Natural killer cell (primary cell): ENCODE data around the gene RAD50. TPM values are rescaled to one million over a fixed set of nuclear protein-coding genes. Genes with fewer than 3 reads are reported as not detected.

Source experiments
- ATAC-seq, 3 donors: fragments of 150-1000 bp in 2 of 3; fragments of 200-7000 bp in 1 of 3; cut with Tn5 transposase; 1 replicate in 1 of 3; 2 replicates in 2 of 3; pipeline ENCODE4 v1.10.0; 2021; ENCODE audit warnings: mild to moderate bottlenecking in 2 of 3, moderate library complexity in 2 of 3
- DNase-seq, 2 donors: peaks; one replicate each; pipeline versions ENCODE4 v3.0.0 to v3.0.0-alpha.2; 2013 to 2021; ENCODE audit warnings: mixed read lengths in 1 of 2
- H3K27ac ChIP-seq: one replicate; pipeline ENCODE4 v1.5.1; 2013; ENCODE audit warnings: mild to moderate bottlenecking, low read length
- H3K27me3 ChIP-seq: one replicate; pipeline ENCODE4 v1.6.1; 2013; ENCODE audit warnings: low read length; ENCODE audit not compliant: control insufficient read depth, insufficient read depth
- H3K36me3 ChIP-seq: one replicate; pipeline ENCODE4 v1.6.1; 2013; ENCODE audit warnings: low read length; ENCODE audit not compliant: control insufficient read depth, insufficient read depth
- H3K4me1 ChIP-seq: one replicate; pipeline ENCODE4 v1.6.1; 2013; ENCODE audit warnings: low read length; ENCODE audit not compliant: control insufficient read depth, insufficient read depth
- H3K4me3 ChIP-seq: one replicate; pipeline ENCODE4 v1.5.1; 2013; ENCODE audit warnings: low read length
- H3K9me3 ChIP-seq: one replicate; pipeline ENCODE4 v1.6.1; 2013; ENCODE audit warnings: low read length; ENCODE audit not compliant: control insufficient read depth, insufficient read depth
- H3K27ac Mint-ChIP-seq, 2 donors: one replicate each; pipeline ENCODE4 v1.8.0; 2022; ENCODE audit warnings: mild to moderate bottlenecking in 2 of 2, mixed read lengths in 2 of 2, moderate library complexity in 1 of 2
- H3K27me3 Mint-ChIP-seq, 2 donors: one replicate each; pipeline ENCODE4 v1.8.0; 2022; ENCODE audit warnings: low read depth in 2 of 2, mixed read lengths in 2 of 2
- H3K36me3 Mint-ChIP-seq: one replicate; pipeline ENCODE4 v1.8.0; 2022; ENCODE audit warnings: mixed read lengths
- H3K4me1 Mint-ChIP-seq, 2 donors: one replicate each; pipeline ENCODE4 v1.8.0; 2022; ENCODE audit warnings: mixed read lengths in 2 of 2
- H3K4me3 Mint-ChIP-seq: one replicate; pipeline ENCODE4 v1.8.0; 2022; ENCODE audit warnings: mild to moderate bottlenecking, moderate library complexity, mixed read lengths
- H3K9me3 Mint-ChIP-seq, 2 donors: one replicate each; pipeline ENCODE4 v1.8.0; 2022; ENCODE audit warnings: mixed read lengths in 2 of 2
- WGBS: methylation state at CpG from one replicate; pipeline ENCODE4 v1.1.7; 2013; ENCODE audit warnings: missing lambda C conversion rate; ENCODE audit not compliant: insufficient coverage; 5-methylcytosine and 5-hydroxymethylcytosine counted together
- intact Hi-C: fragments of 100-400 bp; cut with micrococcal nuclease; formaldehyde crosslinking; loops from one replicate; pipeline ENCODE4 v1.14.2; 2022
- total RNA-seq, 4 donors: library from RNA; stranded (reverse); fragments of 120-200 nt in 1 of 4; gene quantifications; one replicate each; pipeline versions ENCODE4 v1.2.3 to v1.2.4, GENCODE V29; 2013 to 2022
- TF ChIP-seq, protein P1 (sequence below): fragments of 200-600 bp; IDR thresholded peaks from one replicate; pipeline ENCODE4 v1.8.0; 2022; ENCODE audit warnings: antibody characterized with exemption

RAD50 gene
- total RNA-seq, 3 donors from 2014 or later (not counting 1 experiment from before 2014, with no cell fraction given): 21.0 to 31.2 (median 27.5) TPM

DNA sequence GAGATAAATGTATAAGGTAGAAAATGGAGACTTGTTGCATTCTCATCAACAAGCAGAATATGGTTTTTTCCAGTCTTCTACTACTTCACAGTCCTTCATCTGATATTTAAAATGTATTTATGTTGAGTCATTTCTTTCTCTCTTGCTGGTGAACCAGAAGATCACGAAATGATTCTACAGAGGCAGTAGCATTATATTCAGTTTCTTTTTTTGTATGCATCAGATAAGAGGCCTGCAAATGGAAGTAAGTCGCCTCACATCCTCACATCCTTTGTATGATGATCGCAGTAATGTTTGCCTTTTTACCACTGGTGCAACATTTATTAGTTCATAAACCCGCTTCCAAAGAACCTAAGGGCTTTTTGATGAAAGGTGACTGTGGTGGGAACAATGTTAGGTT lies 79.1 kb downstream of the RAD50 start:
- Histone ChIP-seq H3K9me3 (no peaks in the 10 kb centered on the region), H3K4me1 (no peaks in the 10 kb centered on the region), H3K27ac (no peak overlapping the region), H3K27me3 (no peaks in the 10 kb centered on the region), H3K4me3 (no peak overlapping the region), H3K36me3 (peaks cover 34% of the 10 kb centered on the region)
- Mint-ChIP-seq H3K4me1 (peaks cover 0 to 5% of the 10 kb centered on the region in 2 donors), H3K27ac (no peak overlapping the region), H3K27me3 (no peaks in the 10 kb centered on the region), H3K4me3 (no peak overlapping the region), H3K36me3 (peaks cover 8% of the 10 kb centered on the region), H3K9me3 (no peaks in the 10 kb centered on the region)
- no peak for DNase-seq
- no peak for ATAC-seq
- TF ChIP-seq, protein P1, sequence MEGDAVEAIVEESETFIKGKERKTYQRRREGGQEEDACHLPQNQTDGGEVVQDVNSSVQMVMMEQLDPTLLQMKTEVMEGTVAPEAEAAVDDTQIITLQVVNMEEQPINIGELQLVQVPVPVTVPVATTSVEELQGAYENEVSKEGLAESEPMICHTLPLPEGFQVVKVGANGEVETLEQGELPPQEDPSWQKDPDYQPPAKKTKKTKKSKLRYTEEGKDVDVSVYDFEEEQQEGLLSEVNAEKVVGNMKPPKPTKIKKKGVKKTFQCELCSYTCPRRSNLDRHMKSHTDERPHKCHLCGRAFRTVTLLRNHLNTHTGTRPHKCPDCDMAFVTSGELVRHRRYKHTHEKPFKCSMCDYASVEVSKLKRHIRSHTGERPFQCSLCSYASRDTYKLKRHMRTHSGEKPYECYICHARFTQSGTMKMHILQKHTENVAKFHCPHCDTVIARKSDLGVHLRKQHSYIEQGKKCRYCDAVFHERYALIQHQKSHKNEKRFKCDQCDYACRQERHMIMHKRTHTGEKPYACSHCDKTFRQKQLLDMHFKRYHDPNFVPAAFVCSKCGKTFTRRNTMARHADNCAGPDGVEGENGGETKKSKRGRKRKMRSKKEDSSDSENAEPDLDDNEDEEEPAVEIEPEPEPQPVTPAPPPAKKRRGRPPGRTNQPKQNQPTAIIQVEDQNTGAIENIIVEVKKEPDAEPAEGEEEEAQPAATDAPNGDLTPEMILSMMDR: no peak
- intact Hi-C loops: loop anchor here (1.0 kb wide), 1 partner anchor 27 kb away; no protein-coding TSS in a partner anchor
- WGBS: 50% methylated on average over 2 of the region's 4 CpGs

DNA sequence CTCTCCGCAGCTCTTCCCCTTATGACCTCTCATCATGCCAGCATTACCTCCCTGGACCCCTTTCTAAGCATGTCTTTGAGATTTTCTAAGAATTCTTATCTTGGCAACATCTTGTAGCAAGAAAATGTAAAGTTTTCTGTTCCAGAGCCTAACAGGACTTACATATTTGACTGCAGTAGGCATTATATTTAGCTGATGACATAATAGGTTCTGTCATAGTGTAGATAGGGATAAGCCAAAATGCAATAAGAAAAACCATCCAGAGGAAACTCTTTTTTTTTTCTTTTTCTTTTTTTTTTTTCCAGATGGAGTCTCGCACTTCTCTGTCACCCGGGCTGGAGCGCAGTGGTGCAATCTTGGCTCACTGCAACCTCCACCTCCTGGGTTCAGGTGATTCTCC lies 80.5 kb downstream of the RAD50 start:
- DNase-seq (no peak), ATAC-seq (no peak)
- intact Hi-C loops: no loop called here
- H3K9me3 Mint-ChIP-seq: no peaks in the 10 kb centered on the region
- Histone ChIP-seq H3K27ac (no peak overlapping the region), H3K36me3 (peaks cover 46% of the 10 kb centered on the region), H3K27me3 (no peaks in the 10 kb centered on the region), H3K4me3 (no peak overlapping the region), H3K4me1 (no peaks in the 10 kb centered on the region), H3K9me3 (no peaks in the 10 kb centered on the region)
- no peak overlapping the region for H3K4me3 Mint-ChIP-seq
- no peak overlapping the region for H3K27ac Mint-ChIP-seq
- H3K36me3 Mint-ChIP-seq: peaks cover 8% of the 10 kb centered on the region
- TF ChIP-seq, protein P1: no peak
- H3K27me3 Mint-ChIP-seq: no peaks in the 10 kb centered on the region
- WGBS: 99% methylated on average over 4 of the region's 4 CpGs
- H3K4me1 Mint-ChIP-seq: peaks cover 0 to 5% of the 10 kb centered on the region in 2 donors

DNA sequence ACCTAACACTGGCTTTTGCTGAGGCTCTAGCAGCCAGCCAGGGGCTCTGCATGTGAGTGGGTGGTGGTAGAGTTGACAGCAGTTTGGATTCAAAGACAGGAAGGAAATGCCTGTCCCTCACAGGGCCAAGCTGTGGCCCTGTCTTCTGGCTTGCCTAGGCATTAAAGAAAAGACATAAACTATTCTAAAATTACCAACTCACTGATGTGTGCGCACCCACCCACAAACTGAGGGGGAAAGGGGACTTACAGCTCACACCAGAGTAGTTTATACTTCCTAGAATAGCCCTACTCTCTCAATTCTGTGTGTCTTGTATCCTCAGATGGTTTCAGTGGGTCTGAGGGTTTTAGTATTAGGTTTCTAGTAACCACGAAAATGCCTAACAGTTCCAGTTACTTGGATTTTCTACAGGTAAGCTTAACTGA lies 82.9 kb downstream of the RAD50 start:
- no peaks in the 10 kb centered on the region for H3K9me3 ChIP-seq
- Mint-ChIP-seq H3K4me3 (no peak overlapping the region), H3K9me3 (no peaks in the 10 kb centered on the region), H3K4me1 (peaks cover 0 to 5% of the 10 kb centered on the region in 2 donors), H3K36me3 (peaks cover 8% of the 10 kb centered on the region), H3K27ac (no peak overlapping the region), H3K27me3 (no peaks in the 10 kb centered on the region)
- no peaks in the 10 kb centered on the region for H3K4me1 ChIP-seq
- peaks cover 53% of the 10 kb centered on the region for H3K36me3 ChIP-seq
- DNase-seq (no peak), ATAC-seq (no peak)
- no peak overlapping the region for H3K27ac ChIP-seq
- TF ChIP-seq, protein P1: no peak
- H3K4me3 ChIP-seq: no peak overlapping the region
- H3K27me3 ChIP-seq: no peaks in the 10 kb centered on the region
- WGBS: 25% methylated on average over 1 of the region's 2 CpGs
- intact Hi-C loops: no loop called here

DNA sequence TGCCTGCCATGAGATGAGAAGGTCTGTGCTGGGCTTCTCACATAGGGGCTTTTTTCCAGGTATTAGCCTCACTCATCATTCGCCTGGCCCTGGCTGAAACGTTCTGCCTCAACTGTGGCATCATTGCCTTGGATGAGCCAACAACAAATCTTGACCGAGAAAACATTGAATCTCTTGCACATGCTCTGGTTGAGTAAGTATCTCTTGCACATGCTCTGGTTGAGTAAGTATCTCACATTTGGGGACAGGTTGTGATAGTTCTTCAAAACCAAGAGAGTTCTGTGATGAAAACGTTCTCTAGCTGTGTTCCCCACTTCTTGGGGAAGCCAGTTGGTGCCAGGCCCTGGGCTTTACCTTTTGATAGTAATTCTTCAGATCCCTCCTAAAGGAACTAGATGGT lies 83.8 kb downstream of the RAD50 start:
- no peak for ATAC-seq
- Histone ChIP-seq H3K27me3 (no peaks in the 10 kb centered on the region), H3K4me1 (no peaks in the 10 kb centered on the region), H3K36me3 (peaks cover 48% of the 10 kb centered on the region), H3K27ac (no peak overlapping the region), H3K4me3 (no peak overlapping the region), H3K9me3 (no peaks in the 10 kb centered on the region)
- Mint-ChIP-seq H3K4me1 (peaks cover 0 to under 1% of the 10 kb centered on the region in 2 donors), H3K27ac (no peak overlapping the region), H3K9me3 (no peaks in the 10 kb centered on the region), H3K27me3 (no peaks in the 10 kb centered on the region), H3K36me3 (peaks cover 8% of the 10 kb centered on the region), H3K4me3 (no peak overlapping the region)
- intact Hi-C loops: no loop called here
- TF ChIP-seq, protein P1: no peak
- WGBS: 76% methylated on average over 4 of the region's 4 CpGs
- DNase-seq: no peak
